ENCODE data around the gene LRP11.
"Not testable (repeated sequence)": the region's sequence is repeated elsewhere in the genome, so short reads cannot be mapped to it uniquely, and the experiment has no call there.

LRP11 gene

GRCh38 chr6:149851461-149852110 is 12.6 kb downstream of the LRP11 start:
- no peak overlapping the region for H3K4me3 ChIP-seq (ENCODE audit: low read depth, low read length)

GRCh38 chr6:149848343-149848742 is 15.8 kb downstream of the LRP11 start:
- not testable (repeated sequence) for H3K4me3 ChIP-seq (ENCODE audit: low read depth, low read length)

- no peak overlapping the region for H3K4me3 ChIP-seq (ENCODE audit: low read depth, low read length)
Observed at GRCh38 chr6:149847939-149848267, 16.3 kb downstream of the LRP11 start.

- no peak overlapping the region for H3K4me3 ChIP-seq (ENCODE audit: low read depth, low read length)
Observed at GRCh38 chr6:149846321-149846720, 17.8 kb downstream of the LRP11 start.

GRCh38 chr6:149845549-149845948 is 18.6 kb downstream of the LRP11 start:
- H3K4me3 ChIP-seq (ENCODE audit: low read depth, low read length) = no peak overlapping the region

GRCh38 chr6:149844480-149844879 is 19.7 kb downstream of the LRP11 start:
- no peak overlapping the region for H3K4me3 ChIP-seq (ENCODE audit: low read depth, low read length)

- H3K4me3 ChIP-seq (ENCODE audit: low read depth, low read length) = not testable (repeated sequence)
Observed at GRCh38 chr6:149844036-149844435, 20.1 kb downstream of the LRP11 start.

- H3K4me3 ChIP-seq (ENCODE audit: low read depth, low read length) = no peak overlapping the region
Observed at GRCh38 chr6:149843051-149843633, 21.0 kb downstream of the LRP11 start.

- no peak overlapping the region for H3K4me3 ChIP-seq (ENCODE audit: low read depth, low read length)
Observed at GRCh38 chr6:149842331-149842730, 21.8 kb downstream of the LRP11 start.

GRCh38 chr6:149840345-149841075 is 23.6 kb downstream of the LRP11 start:
- no peak overlapping the region for H3K4me3 ChIP-seq (ENCODE audit: low read depth, low read length)

GRCh38 chr6:149834513-149835481 is 29.4 kb downstream of the LRP11 start:
- no peak overlapping the region for H3K4me3 ChIP-seq (ENCODE audit: low read depth, low read length)

- H3K4me3 ChIP-seq (ENCODE audit: low read depth, low read length) = no peak overlapping the region
Observed at GRCh38 chr6:149833651-149834050, 30.5 kb downstream of the LRP11 start.

- no peak overlapping the region for H3K4me3 ChIP-seq (ENCODE audit: low read depth, low read length)
Observed at GRCh38 chr6:149831308-149831820, 32.8 kb downstream of the LRP11 start.

- H3K4me3 ChIP-seq (ENCODE audit: low read depth, low read length) = no peak overlapping the region
Observed at GRCh38 chr6:149830731-149831307, 33.3 kb downstream of the LRP11 start.

- H3K4me3 ChIP-seq (ENCODE audit: low read depth, low read length) = no peak overlapping the region
Observed at GRCh38 chr6:149825292-149825691, 38.9 kb downstream of the LRP11 start.

GRCh38 chr6:149823013-149823412 is 41.1 kb downstream of the LRP11 start:
- no peak overlapping the region for H3K4me3 ChIP-seq (ENCODE audit: low read depth, low read length)

GRCh38 chr6:149821492-149821891 is 42.7 kb downstream of the LRP11 start:
- no peak overlapping the region for H3K4me3 ChIP-seq (ENCODE audit: low read depth, low read length)

GRCh38 chr6:149820506-149820905 is 43.7 kb downstream of the LRP11 start:
- H3K4me3 ChIP-seq (ENCODE audit: low read depth, low read length) = no peak overlapping the region

GRCh38 chr6:149815788-149816187 is 48.4 kb downstream of the LRP11 start:
- no peak overlapping the region for H3K4me3 ChIP-seq (ENCODE audit: low read depth, low read length)

- H3K4me3 ChIP-seq (ENCODE audit: low read depth, low read length) = no peak overlapping the region
Observed at GRCh38 chr6:149813351-149813750, 50.8 kb downstream of the LRP11 start.

GRCh38 chr6:149809798-149810197 is 54.4 kb downstream of the LRP11 start:
- H3K4me3 ChIP-seq (ENCODE audit: low read depth, low read length) = no peak overlapping the region

All from iPS-11a (cell line).